Measurements from ENCODE around the gene CRIP2.

The CRIP2 gene

DNA sequence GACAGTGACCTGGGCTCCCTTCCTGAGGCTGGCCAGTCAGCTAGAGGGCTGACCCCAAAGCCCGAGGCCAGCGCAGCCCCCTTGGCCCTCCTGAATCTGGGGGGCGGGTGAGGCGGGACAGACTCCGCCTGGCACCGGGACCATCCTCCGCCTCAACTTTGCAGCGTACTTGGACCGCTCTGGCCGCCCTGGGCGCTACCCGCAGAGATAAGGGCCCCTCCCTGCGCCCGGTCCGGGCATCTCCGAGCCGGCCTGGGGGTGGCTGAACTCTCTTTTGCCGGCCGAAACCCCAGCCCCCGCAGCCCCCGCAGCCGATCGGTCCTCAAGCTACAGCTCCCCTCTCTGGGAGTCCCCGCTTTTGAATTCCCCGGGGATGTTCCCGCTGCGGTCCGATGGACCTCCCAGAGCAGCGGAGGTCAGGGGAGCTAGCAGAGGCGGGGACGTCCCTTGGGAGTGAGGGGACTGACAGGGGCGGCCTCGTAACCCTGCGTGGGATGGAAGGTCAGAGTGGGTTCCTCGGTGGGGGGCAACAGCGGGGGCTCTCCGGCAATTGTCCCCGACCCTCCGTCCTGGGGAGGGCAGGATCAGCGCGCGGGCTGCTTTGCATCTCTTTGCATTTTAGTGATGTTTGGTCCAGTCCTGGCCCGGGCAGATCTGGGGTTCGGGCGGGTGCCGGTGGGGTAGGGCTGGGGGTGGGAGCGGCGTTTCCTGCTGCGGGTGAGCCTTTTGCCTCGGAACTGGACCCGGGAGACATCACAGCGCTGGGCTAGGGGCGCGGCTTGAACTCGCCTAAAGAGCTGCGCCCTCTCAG is 11.7 kb downstream of the CRIP2 start, which contains the start of gene CRIP1:
Gene CRIP1, plus strand, starts transcription at position 724 of the 811 bp plus-strand sequence. CDS start 374 bp downstream, outside the sequence.
- Mint-ChIP-seq H3K4me1 (peaks cover 60% of the 10 kb centered on the region), H3K9me3 (no peaks in the 10 kb centered on the region), H3K27me3 (no peaks in the 10 kb centered on the region), H3K36me3 (no peaks in the 10 kb centered on the region), H3K4me3 (peak within 1 kb of the TSS; percentile 80), H3K27ac (peak within 1 kb of the TSS; percentile 35)

DNA sequence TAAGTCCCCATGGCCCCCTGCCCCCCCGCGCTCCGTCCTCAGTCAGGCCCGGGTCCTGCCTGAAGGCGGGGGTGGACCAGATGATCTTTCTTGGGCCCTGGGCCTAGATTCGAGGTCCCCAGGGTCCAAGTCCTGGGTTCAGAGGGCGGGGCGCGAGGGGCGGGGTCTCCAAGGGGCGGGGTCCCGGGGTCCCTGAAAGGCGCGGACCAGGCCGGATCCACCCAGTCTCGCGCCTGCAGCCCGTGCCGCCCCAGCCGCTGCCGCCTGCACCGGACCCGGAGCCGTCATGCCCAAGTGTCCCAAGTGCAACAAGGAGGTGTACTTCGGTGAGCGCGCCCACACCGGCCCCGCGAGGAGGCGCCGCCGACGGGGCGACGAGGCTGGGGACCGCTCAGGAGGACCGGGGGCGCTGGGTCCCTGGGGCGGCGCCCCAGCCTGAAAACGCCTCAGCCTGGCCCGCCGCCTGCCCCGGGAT is 12.4 kb downstream of the CRIP2 start:
- H3K27ac Mint-ChIP-seq: no peak overlapping the region
- no peaks in the 10 kb centered on the region for H3K9me3 Mint-ChIP-seq
- H3K4me1 Mint-ChIP-seq: peaks cover 60% of the 10 kb centered on the region
- H3K36me3 Mint-ChIP-seq: no peaks in the 10 kb centered on the region
- H3K4me3 Mint-ChIP-seq: peak overlapping the region; percentile 76
- no peaks in the 10 kb centered on the region for H3K27me3 Mint-ChIP-seq

DNA sequence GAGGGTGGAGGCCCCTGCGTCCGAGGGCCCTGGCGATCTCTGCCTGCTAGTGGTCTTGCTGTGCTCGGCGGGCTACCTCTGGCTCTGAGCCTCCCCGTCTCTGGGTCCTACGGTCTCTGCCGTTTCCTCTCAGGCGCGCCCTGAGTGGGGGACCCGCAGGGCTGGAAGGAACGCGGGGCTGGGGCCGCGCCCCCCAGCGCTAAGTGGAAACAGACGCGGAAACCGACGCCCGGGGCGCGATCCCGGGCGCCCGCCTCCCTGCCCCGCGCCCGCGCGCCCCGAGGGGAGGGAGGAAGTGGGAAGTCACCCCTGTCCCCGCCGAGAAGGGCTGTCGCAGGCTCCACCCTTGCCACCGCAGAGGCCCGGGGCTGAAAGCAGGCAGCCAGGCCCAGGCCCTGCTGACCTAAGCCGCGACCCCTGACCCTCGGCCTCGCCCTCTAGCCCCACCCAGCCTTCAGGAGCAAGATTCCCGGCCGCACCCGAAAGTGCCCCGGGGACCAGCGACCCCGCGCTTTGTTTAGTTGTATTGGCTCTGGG is 12.9 kb downstream of the CRIP2 start:
- H3K4me1 Mint-ChIP-seq: peaks cover 55% of the 10 kb centered on the region
- H3K27me3 Mint-ChIP-seq: no peaks in the 10 kb centered on the region
- peak overlapping the region; percentile 35 for H3K27ac Mint-ChIP-seq
- H3K4me3 Mint-ChIP-seq: peak overlapping the region; percentile 80
- no peaks in the 10 kb centered on the region for H3K36me3 Mint-ChIP-seq
- no peaks in the 10 kb centered on the region for H3K9me3 Mint-ChIP-seq

DNA sequence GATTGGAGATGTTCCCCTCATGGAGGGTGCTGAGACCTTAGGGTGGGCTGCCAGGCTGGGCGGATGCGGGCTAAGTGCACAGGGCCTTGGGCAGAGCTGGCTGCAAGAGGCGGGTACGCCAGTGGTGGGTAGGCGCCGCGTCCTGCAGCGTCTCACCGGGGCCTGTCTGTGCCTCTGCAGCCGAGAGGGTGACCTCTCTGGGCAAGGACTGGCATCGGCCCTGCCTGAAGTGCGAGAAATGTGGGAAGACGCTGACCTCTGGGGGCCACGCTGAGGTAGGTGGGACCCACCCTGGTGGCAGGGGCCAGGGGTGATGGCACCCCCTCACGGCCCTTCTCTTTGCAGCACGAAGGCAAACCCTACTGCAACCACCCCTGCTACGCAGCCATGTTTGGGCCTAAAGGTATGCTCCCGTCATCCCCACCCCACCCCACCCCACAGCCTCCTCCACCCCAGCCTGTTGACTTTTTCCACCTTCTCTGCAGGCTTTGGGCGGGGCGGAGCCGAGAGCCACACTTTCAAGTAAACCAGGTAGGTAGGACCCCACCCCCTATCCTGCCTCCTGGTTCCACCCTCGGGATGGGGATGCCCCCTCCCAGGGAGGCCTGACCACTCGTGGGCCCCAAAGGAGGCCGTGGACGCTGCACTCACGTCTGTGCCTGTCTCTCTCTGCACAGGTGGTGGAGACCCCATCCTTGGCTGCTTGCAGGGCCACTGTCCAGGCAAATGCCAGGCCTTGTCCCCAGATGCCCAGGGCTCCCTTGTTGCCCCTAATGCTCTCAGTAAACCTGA is 13.6 kb downstream of the CRIP2 start:
- Mint-ChIP-seq H3K9me3 (no peaks in the 10 kb centered on the region), H3K27me3 (no peaks in the 10 kb centered on the region), H3K4me1 (peaks cover 48% of the 10 kb centered on the region), H3K36me3 (no peaks in the 10 kb centered on the region), H3K27ac (peak overlapping the region; percentile 35), H3K4me3 (peak overlapping the region; percentile 80)

DNA sequence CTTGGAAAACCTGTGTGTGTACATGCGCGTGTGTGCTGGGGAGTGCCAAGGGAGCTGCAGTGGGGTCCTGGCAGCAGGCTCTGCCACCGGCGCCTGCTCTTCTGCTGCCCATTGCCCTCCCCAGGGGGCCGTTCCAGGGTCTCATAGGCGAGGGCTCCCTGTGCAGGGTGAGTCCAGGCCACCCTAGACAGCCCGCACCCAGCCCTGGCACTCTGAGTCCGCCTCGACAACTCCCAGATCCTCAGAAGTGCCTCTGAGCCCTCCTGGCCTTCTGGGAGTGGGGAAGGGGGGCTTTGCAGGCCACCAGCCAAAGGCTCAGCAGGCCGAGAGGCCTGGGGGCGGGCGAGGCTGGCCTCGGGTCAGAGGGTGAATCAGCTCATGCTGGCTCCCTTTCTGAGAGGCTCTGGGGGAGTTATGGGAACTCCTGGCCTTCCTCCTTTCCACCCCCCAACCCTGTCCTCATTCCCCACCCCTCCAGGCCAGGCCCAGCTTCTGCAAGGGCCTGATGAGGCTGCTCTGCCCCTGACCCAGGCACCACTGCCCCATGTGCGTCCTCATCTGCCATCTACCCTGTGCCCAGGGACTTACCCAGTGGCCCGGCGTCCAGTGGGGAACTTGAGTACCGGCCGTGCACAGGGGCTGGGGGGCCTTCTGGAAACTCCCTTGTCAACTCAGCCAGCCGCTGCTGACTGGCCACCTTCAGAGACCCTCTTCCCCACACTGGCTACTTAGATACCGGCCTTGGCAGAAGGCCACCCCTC is 14.3 kb downstream of the CRIP2 start:
- peaks cover 47% of the 10 kb centered on the region for H3K4me1 Mint-ChIP-seq
- peak overlapping the region; percentile 77 for H3K4me3 Mint-ChIP-seq
- no peaks in the 10 kb centered on the region for H3K36me3 Mint-ChIP-seq
- no peaks in the 10 kb centered on the region for H3K9me3 Mint-ChIP-seq
- no peak overlapping the region for H3K27ac Mint-ChIP-seq
- no peaks in the 10 kb centered on the region for H3K27me3 Mint-ChIP-seq

DNA sequence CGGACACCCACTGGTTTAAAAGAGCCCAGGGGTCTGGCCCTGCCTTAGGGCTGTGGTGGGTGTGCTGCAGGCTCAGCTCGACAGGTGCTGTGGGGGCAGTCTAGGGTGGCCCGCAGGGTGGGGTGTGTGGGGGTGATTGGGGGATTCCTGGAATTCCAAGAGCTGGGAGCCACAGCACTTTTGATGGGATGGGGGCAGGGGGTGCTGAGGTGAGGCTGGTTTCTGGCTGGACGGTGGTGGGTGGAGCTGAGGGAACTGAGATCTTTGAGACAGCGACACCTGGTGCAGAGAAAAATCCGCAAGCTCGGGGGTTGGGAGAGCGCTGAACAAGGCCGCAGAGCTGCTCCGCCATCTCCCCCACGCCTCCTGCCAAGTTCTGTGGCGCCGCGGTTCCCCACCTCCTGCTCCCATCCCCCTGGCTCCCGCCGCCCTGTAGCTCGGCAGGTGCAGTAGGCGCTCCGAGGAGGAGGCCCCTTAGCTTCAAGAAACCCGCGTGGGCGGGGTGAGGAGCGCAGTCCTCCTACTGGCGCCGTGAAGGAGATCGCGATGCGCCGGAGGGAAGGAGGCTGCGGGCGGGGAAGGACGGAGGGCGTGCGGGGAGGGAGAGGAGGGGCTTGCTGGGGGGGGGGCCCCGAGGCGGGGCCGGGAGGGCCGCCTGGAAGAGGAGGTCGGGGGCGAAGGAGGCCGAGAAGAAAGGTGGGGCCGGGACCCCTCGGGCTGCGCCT is 15.1 kb downstream of the CRIP2 start:
- Mint-ChIP-seq H3K36me3 (no peaks in the 10 kb centered on the region), H3K9me3 (no peaks in the 10 kb centered on the region), H3K27ac (peak overlapping the region; percentile 39), H3K27me3 (no peaks in the 10 kb centered on the region), H3K4me3 (peak overlapping the region; percentile 77), H3K4me1 (peaks cover 39% of the 10 kb centered on the region)

DNA sequence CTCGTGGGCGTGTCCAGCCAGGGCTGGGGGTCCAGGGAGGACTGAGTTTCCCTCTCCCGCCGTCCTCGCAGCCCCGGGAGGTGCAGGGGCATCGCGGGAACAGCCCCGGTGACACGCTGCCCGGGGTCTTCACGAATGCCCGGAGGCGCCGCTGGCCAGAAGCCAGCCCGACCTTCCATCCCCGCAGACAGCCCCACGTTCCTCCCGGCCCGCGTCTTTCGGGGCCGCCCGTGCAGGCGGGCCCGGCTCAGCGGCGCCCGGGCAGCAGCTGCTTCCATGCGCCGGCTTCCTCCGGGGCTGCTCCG is 15.6 kb downstream of the CRIP2 start:
- Mint-ChIP-seq H3K4me3 (no peak overlapping the region), H3K4me1 (peaks cover 34% of the 10 kb centered on the region), H3K36me3 (no peaks in the 10 kb centered on the region), H3K27me3 (no peaks in the 10 kb centered on the region), H3K9me3 (no peaks in the 10 kb centered on the region), H3K27ac (no peak overlapping the region)

DNA sequence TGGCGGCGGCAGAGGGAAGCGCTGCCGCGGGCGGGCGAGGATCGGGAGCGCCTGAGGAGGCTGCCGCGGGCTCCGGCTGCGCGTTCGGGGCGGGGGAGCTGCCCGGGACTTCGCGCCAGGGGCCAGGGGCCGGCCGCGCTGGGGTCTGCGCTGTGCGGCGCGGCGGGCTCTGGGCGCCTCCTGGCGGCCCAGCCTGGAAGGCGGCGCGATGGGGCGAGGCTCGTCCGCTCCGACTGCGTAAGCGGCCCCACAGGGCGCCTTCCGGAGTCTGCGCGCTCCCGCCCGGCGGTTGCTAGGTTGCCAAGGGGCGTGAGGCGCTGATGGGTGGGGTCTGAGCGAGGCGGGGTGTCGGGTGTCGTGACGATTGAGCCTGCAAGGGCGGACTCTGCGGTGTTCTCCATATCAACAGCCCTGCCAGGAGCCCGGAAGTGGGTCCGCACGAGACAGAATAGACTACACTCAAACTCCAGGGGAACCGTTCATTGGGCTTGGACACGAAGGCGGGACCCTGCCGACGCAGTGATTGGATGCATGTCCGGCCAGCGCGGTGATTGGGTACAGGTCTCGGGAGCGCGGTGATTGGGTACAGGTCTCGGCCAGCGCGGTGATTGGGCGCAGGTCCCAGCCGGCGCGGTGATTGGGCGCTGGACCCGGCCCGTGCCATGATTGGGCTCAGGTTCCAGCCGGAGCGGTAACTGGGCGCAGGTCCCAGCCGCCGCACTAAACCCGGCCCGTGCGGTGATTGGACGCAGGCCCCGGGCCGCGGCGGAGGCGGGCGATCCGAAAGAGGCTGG is 16.1 kb downstream of the CRIP2 start, which contains the start of gene TEDC1:
Gene TEDC1, plus strand, starts transcription at position 675 of the 794 bp plus-strand sequence. CDS start 130 bp downstream, outside the sequence.
- Mint-ChIP-seq H3K27me3 (no peaks in the 10 kb centered on the region), H3K36me3 (no peaks in the 10 kb centered on the region), H3K27ac (peak within 1 kb of the TSS; percentile 89), H3K4me3 (peak within 1 kb of the TSS; percentile 90), H3K9me3 (no peaks in the 10 kb centered on the region), H3K4me1 (peaks cover 29% of the 10 kb centered on the region)

DNA sequence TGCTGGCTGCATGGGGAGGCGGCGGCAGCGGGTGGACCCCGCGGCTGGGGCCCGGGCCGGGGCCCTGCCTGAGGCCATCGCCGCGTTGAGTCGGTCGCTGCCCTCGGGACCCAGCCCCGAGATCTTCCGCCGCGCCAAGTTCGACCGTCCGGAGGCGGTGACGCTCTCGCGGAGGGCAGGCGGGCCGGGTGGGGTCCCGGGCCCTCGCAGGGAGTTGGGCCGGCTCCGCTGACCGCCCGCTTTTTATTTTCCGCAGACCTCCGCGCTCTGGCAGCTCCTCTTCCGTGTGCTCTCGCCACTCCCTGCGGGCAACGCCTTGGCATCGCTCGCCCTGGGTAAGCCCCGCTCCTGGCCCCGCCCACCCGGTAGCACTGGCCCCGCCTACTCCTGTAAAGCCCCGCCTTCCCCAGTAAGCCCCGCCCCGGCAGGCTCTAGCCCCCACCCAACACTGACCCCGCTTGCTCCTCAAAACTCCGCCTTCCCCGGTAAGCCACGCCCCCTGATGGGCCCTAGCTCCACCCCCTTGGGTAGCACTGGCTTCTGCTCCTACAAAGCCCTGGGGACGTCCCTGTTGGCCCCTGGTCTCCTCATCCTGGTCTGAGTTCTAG is 16.8 kb downstream of the CRIP2 start:
- H3K4me3 Mint-ChIP-seq: peak overlapping the region; percentile 90
- H3K36me3 Mint-ChIP-seq: no peaks in the 10 kb centered on the region
- H3K27me3 Mint-ChIP-seq: no peaks in the 10 kb centered on the region

DNA sequence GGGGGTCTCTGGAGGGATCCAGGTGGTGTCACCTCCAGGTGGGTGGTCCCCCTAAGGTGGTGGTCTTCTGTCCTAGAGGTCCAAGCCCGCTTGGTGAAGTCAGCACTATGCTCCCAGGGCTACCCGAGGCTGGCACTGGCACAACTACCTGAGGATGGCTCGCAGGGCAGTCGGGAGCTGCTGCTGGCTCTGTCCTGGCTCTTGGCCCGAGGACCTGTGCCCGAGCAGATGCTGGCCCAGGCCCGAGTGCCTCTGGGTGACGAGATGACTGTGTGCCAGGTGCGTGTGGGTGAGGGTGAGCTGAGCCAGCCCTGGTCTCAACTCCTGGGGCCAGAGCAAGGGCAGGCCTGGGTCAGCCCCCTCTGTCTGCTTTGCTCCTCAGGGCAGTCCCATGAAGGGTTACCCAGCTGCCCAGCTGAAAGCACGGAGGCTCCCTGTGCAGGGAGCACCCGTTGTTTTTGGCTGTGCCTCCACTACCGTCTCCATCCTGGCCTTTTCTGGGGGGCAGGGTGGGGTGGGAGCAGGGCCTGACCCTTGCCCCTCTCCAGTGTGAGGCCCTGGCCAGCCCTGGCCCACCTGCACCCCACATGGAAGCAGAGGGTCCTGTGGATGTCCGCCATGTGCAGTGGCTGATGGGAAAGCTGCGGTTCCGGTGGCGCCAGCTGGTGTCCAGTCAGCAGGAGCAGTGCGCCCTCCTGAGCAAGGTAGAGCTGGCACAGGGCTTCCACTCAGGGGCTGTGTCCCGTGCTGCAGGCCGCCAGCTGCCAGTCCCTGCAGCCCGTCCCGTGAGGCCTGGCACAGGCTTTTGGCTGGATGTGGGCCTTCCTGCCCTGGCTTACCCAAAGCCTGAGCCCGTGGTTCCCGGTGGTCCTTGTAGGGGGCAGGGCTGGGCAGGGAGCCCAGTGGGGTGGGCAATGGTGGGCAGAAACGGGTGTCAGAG is 17.7 kb downstream of the CRIP2 start:
- Mint-ChIP-seq H3K36me3 (no peaks in the 10 kb centered on the region), H3K4me1 (peaks cover 22% of the 10 kb centered on the region), H3K9me3 (no peaks in the 10 kb centered on the region), H3K27ac (no peak overlapping the region), H3K27me3 (no peaks in the 10 kb centered on the region), H3K4me3 (peak overlapping the region; percentile 90)

More for the DNA sequence above, 16.8 kb downstream of the CRIP2 start:
- Mint-ChIP-seq H3K9me3 (no peaks in the 10 kb centered on the region), H3K4me1 (peaks cover 26% of the 10 kb centered on the region), H3K27ac (peak overlapping the region; percentile 89)

DNA sequence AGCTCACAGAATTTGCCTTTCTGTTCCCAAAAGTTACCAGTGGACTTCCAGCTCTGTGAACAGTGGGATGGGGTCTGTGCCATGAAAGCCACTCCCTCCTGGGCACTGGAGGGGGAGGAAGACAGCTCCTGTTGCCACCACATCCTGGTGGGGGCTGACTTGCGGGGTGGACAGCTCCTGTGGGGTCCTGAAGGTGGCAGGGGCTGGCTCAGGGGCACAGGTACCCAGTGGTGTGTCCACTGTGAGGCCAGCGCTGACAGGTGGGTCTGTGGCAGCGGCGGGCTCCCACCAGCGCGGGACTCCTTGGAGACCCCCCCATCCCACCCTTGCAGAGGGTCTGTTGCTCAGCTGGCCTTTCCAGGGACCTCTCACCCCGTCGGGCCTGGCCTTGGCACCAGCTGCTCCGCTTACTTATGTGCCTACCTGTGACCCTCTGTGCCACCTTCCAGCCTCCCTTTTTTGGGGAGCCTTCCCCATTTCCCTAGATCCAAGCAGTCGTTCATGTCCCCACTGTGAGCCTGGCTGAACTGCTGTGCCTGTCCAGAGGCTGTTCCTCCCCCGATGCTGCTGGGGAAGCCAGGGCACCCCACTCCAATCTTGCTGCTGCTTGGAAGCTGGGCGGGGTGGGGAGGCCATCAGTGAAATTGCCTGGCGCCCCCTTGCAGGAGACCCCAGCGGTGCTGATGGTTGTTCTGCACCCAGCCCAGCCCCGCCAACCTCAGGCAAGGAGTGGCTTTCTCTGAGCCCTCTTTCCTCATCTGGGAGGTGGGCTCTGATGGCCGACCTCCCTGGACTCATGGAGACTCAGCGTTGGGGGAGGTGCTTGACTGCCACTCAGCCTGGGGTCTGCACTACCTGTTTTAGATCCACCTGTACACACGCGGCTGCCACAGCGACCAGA is 18.6 kb downstream of the CRIP2 start:
- H3K4me1 Mint-ChIP-seq: peaks cover 18% of the 10 kb centered on the region
- H3K27ac Mint-ChIP-seq: no peak overlapping the region
- no peaks in the 10 kb centered on the region for H3K9me3 Mint-ChIP-seq
- H3K4me3 Mint-ChIP-seq: peak overlapping the region; percentile 39
- no peaks in the 10 kb centered on the region for H3K27me3 Mint-ChIP-seq
- no peaks in the 10 kb centered on the region for H3K36me3 Mint-ChIP-seq

DNA sequence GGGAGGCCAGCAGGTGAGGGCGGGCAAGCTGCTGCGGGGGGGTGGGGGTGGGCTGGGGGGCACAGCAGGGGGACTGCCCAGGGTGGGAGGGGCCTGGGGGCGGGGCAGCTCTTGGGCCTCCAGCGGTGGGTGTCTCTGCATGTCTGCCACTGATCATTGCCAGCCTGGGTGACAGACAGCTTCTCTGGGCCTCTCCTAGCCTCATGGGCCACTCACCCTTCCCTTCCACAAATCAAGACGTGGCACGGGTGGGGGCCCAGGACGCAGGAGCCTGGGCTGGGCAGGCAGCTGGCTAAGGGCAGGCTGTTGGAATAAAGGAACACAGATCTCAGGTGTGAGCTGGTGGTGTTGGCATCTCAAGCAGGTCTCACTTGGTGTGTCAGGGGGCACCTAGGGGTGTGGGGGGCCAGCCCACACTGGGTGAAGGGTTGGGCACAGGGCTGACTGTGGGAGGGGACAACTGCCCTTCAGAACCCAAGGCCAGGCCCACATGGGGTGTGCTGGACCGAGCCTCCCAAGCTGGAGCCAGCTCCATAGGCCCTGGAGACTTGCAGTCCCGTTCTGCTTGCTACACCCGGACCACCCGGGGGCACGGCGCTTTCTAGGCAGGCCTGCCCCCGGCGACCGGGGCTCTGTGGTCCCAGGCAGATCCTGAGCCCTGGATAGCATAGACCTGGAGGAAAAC is 19.4 kb downstream of the CRIP2 start:
- H3K27me3 Mint-ChIP-seq: no peaks in the 10 kb centered on the region
- no peak overlapping the region for H3K27ac Mint-ChIP-seq
- no peaks in the 10 kb centered on the region for H3K9me3 Mint-ChIP-seq
- no peak overlapping the region for H3K4me3 Mint-ChIP-seq
- no peaks in the 10 kb centered on the region for H3K36me3 Mint-ChIP-seq
- peaks cover 10% of the 10 kb centered on the region for H3K4me1 Mint-ChIP-seq
